ENCODE measurements around the gene RASSF3.

The RASSF3 gene

DNA sequence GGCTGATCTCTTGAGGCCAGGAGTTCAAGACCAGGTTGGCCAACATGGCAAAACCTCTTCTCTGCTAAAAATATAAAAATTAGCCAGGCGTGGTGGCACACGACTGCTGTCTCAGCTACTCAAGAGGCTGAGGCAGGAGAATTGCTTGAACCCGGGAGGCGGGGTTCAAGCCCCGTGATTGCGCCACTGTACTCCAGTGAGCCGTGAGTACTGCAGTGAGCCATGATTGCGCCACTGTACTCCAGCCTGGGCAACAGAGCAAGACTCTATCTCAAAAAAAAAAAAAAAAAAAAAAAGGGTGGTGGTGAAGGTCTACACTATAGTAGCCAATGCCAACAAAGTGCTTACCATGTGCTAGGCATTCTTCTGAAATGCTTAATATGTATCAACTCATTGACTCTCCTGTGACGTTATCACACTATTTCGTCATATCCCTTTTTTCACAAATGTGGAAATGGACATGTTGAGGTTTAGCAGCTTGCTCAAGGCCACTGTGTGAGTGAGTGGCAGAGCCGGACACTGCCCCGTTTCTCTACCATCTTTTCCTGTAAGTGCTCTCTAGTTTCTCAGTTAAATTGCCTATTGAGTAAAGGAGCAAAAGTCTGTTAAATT lies 89.3 kb downstream of the RASSF3 start:
- H3K27ac Mint-ChIP-seq, result no peak overlapping the region

DNA sequence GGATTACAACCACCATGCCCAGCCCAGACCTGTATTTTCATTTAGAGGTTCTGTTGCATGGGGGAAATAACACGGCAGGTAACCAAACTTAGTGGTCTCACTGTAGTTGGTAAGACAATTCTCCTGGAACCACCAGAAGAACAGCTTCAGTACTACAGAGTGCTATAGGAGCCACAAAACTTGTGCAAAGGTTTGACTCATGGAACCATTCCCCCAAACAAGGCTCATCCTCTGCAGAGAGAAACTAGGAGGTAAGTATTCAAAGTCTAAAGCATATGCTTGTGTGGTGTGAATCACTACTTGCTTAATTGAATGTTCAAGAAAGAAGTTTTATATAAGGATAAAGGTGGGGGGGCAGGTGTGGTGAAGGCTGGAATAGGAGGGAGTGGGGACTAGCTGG lies 90.2 kb downstream of the RASSF3 start:
- H3K27ac Mint-ChIP-seq, result peak overlapping the region; percentile 9 to 49 (median 29)

More for the DNA sequence above, 89.3 kb downstream of the RASSF3 start:
- Mint-ChIP-seq H3K27me3 (ENCODE audit: low read depth) (no peaks in the 10 kb centered on the region), H3K36me3 (ENCODE audit: low read depth) (peaks cover 9% of the 10 kb centered on the region), H3K4me1 (peaks cover 36% of the 10 kb centered on the region), H3K9me3 (no peaks in the 10 kb centered on the region), H3K4me3 (no peak overlapping the region)
- no peak for TF ChIP-seq CTCF (IDR thresholded peaks at IDR 0.05; ENCODE audit: unreplicated experiment in 3 of 3)

DNA sequence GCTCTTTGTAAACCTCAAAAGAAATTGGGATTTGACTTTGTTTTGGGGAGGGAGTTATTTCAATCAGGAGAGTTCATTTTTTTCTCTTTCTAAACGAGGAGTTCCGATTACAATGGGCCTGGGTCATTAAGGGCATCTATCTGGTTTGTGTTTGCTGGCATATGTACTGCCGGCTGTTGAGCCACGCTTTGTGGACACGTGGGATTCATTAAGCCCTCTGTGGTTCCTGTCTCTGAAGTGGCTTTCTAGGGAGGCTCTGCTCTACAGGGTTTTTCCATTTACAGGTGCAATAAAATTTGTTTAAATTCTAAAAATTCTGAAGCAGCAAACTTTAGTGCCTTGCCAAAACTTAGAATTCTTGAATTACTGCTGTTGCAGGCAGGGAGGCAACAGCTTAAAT lies 91.0 kb downstream of the RASSF3 start:
- no peak for TF ChIP-seq CTCF (IDR thresholded peaks at IDR 0.05; ENCODE audit: unreplicated experiment in 3 of 3)
- Mint-ChIP-seq H3K27ac (peak overlapping the region; percentile 9 to 49 (median 29)), H3K9me3 (no peaks in the 10 kb centered on the region), H3K4me1 (peaks cover 36% of the 10 kb centered on the region), H3K36me3 (ENCODE audit: low read depth) (peaks cover 9% of the 10 kb centered on the region), H3K27me3 (ENCODE audit: low read depth) (no peaks in the 10 kb centered on the region), H3K4me3 (no peak overlapping the region)

More for the DNA sequence above, 90.2 kb downstream of the RASSF3 start:
- TF ChIP-seq CTCF (IDR thresholded peaks at IDR 0.05; ENCODE audit: unreplicated experiment in 3 of 3), result no peak
- Mint-ChIP-seq H3K27me3 (ENCODE audit: low read depth) (no peaks in the 10 kb centered on the region), H3K9me3 (no peaks in the 10 kb centered on the region), H3K36me3 (ENCODE audit: low read depth) (peaks cover 9% of the 10 kb centered on the region), H3K4me3 (no peak overlapping the region), H3K4me1 (peaks cover 34% of the 10 kb centered on the region)

- Mint-ChIP-seq H3K27me3 (ENCODE audit: low read depth) (no peaks in the 10 kb centered on the region), H3K4me1 (peaks cover 30% of the 10 kb centered on the region)
- TF ChIP-seq CTCF (IDR thresholded peaks at IDR 0.05; ENCODE audit: unreplicated experiment in 3 of 3), result no peak
Observed at GRCh38 chr12:64706306-64706705, 96.0 kb downstream of the RASSF3 start.

GRCh38 chr12:64706857-64707256 lies 96.6 kb downstream of the RASSF3 start:
- H3K4me3 Mint-ChIP-seq, result peak overlapping the region in 1 of 3 experiments; percentile 11
- H3K27me3 Mint-ChIP-seq (ENCODE audit: low read depth), result no peaks in the 10 kb centered on the region
- H3K27ac Mint-ChIP-seq, result peak overlapping the region; percentile 70 to 92 (median 88)
- no peaks in the 10 kb centered on the region for H3K9me3 Mint-ChIP-seq
- TF ChIP-seq CTCF (IDR thresholded peaks at IDR 0.05; ENCODE audit: unreplicated experiment in 3 of 3), result no peak
- peaks cover 27% of the 10 kb centered on the region for H3K4me1 Mint-ChIP-seq
- peaks cover 4% of the 10 kb centered on the region for H3K36me3 Mint-ChIP-seq (ENCODE audit: low read depth)

More at GRCh38 chr12:64706306-64706705, 96.0 kb downstream of the RASSF3 start:
- H3K4me3 Mint-ChIP-seq, result peak overlapping the region in 1 of 3 experiments; percentile 21
- H3K9me3 Mint-ChIP-seq, result no peaks in the 10 kb centered on the region
- H3K36me3 Mint-ChIP-seq (ENCODE audit: low read depth), result peaks cover 4% of the 10 kb centered on the region
- H3K27ac Mint-ChIP-seq, result peak overlapping the region; percentile 70 to 92 (median 88)

DNA sequence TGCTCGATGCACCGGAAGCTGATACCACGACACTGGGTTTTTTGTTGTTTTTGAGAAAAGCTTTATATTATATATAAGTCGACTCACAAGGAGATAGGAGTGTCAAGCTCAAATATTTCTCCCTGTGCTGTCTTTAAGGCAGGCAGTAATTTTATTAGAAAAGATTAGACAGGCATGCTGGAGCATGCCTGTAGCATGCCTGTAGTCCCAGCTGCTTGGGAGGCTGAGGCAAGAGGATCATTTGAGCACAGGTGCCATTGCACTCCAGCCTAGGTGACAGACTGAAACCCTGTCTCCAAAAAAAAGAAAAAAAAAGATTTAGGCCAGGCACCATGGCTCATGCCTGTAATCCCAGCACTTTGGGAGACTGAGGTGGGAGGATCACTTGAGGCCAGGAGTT lies 97.1 kb downstream of the RASSF3 start:
- Mint-ChIP-seq H3K27me3 (ENCODE audit: low read depth) (no peaks in the 10 kb centered on the region), H3K9me3 (no peaks in the 10 kb centered on the region), H3K4me1 (peaks cover 27% of the 10 kb centered on the region), H3K36me3 (ENCODE audit: low read depth) (peaks cover 6% of the 10 kb centered on the region), H3K4me3 (no peak overlapping the region), H3K27ac (peak overlapping the region; percentile 70 to 92 (median 88))
- TF ChIP-seq CTCF (IDR thresholded peaks at IDR 0.05; ENCODE audit: unreplicated experiment in 3 of 3), result no peak
